SK-N-SH treated with all-trans-retinoic acid at 6 μM for 48 hours (cell line): ENCODE measurements around the gene ENAH.

Source experiments
- ATAC-seq: fragments of 200-7000 bp; cut with Tn5 transposase; 3 replicates; pipeline ENCODE4 v1.9.1; 2020; ENCODE audit warnings: mild to moderate bottlenecking, moderate library complexity
- BACH2 ChIP-seq: fragments of 250-450 bp; sonication (Bioruptor Pico); IDR thresholded peaks from 2 replicates; pipeline ENCODE4 v1.9.0; 2021; ENCODE audit warnings: mild to moderate bottlenecking, borderline replicate concordance
- CSDC2 ChIP-seq: fragments of 250-450 bp; sonication (Bioruptor Pico); IDR thresholded peaks from 2 replicates; pipeline ENCODE4 v1.5.0; 2020; ENCODE audit warnings: mild to moderate bottlenecking, moderate library complexity
- OSR1 ChIP-seq: fragments of 250-450 bp; sonication (Bioruptor Pico); IDR thresholded peaks from 2 replicates; pipeline ENCODE4 v1.8.0; 2022; ENCODE audit warnings: moderate library complexity, mild to moderate bottlenecking, inconsistent platforms
- RARB ChIP-seq: fragments of 250-450 bp; sonication (Bioruptor Pico); IDR thresholded peaks from 2 replicates; pipeline ENCODE4 v1.8.0; 2021; ENCODE audit warnings: mild to moderate bottlenecking, moderate library complexity
- SNAI2 ChIP-seq: fragments of 250-450 bp; sonication (Bioruptor Pico); IDR thresholded peaks from 2 replicates; pipeline ENCODE4 v1.5.0; 2020; ENCODE audit warnings: mild to moderate bottlenecking, moderate library complexity
- TOX ChIP-seq: fragments of 250-450 bp; sonication (Bioruptor Pico); IDR thresholded peaks from 2 replicates; pipeline ENCODE4 v1.8.0; 2021; ENCODE audit warnings: mild to moderate bottlenecking, moderate library complexity, borderline replicate concordance
- ZC3H10 ChIP-seq: fragments of 250-450 bp; sonication (Bioruptor Pico); IDR thresholded peaks from 2 replicates; pipeline ENCODE4 v1.5.1; 2021; ENCODE audit warnings: mild to moderate bottlenecking, moderate library complexity
- ZFP3 ChIP-seq: fragments of 250-450 bp; sonication (Bioruptor Pico); IDR thresholded peaks from 2 replicates; pipeline ENCODE4 v1.5.0; 2020; ENCODE audit warnings: mild to moderate bottlenecking, moderate library complexity
- ZFP30 ChIP-seq: fragments of 450-650 bp; formaldehyde crosslinking; IDR thresholded peaks from 2 replicates; pipeline ENCODE4 v1.5.0; 2022; ENCODE audit warnings: mild to moderate bottlenecking, moderate library complexity
- ZNF565 ChIP-seq: fragments of 450-650 bp; formaldehyde crosslinking; conservative IDR thresholded peaks from 2 replicates; pipeline ENCODE4 v1.5.0; 2020; ENCODE audit warnings: low read depth, mild to moderate bottlenecking, moderate library complexity
- ZNF70 ChIP-seq: fragments of 450-650 bp; formaldehyde crosslinking; IDR thresholded peaks from 2 replicates; pipeline ENCODE4 v1.5.0; 2020; ENCODE audit warnings: mild to moderate bottlenecking, moderate library complexity
- TF ChIP-seq, protein P1 (sequence below): fragments of 250-450 bp; sonication (Bioruptor Pico); IDR thresholded peaks from 2 replicates; pipeline ENCODE4 v1.8.0; 2020; ENCODE audit warnings: mild to moderate bottlenecking, moderate library complexity, borderline replicate concordance
- TF ChIP-seq, protein P2 (sequence below): fragments of 250-450 bp; sonication (Bioruptor Pico); IDR thresholded peaks from 2 replicates; pipeline ENCODE4 v1.5.1; 2021; ENCODE audit warnings: mild to moderate bottlenecking, moderate library complexity
- TF ChIP-seq, protein P3 (sequence below): fragments of 250-450 bp; sonication (Bioruptor Pico); IDR thresholded peaks from 2 replicates; pipeline ENCODE4 v1.5.0; 2020; ENCODE audit warnings: mild to moderate bottlenecking, moderate library complexity
- TF ChIP-seq, protein P4 (sequence below): fragments of 250-450 bp; sonication (Bioruptor Pico); IDR thresholded peaks from 2 replicates; pipeline ENCODE4 v1.5.1; 2020; ENCODE audit warnings: low read depth, mild to moderate bottlenecking, moderate library complexity
- TF ChIP-seq, protein P5 (sequence below): fragments of 250-450 bp; sonication (Bioruptor Pico); IDR thresholded peaks from 2 replicates; pipeline ENCODE4 v1.8.0; 2021; ENCODE audit warnings: low read depth, mild to moderate bottlenecking, moderate library complexity, borderline replicate concordance

The ENAH gene

DNA sequence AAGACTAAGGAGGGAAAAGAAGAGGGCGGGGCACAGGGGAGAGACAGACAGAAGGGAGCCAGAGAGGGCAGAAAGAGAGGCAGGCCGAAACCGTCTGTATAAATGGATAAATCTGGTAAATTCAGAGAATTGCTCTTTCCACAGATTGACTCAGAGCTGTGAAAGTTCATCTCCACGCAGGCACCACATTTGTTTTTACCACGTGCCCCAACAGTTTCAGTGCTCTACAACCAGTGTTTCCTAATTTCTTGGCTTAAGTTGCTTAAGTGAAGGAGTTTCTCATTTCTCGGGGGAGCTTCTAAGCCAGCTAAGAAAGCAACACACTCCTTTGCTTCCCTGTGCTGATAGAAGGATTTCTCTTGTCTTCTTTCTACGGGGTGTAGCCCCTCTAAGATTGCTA, 87.1 kb downstream of the ENAH start:
- ATAC-seq, result no peak

DNA sequence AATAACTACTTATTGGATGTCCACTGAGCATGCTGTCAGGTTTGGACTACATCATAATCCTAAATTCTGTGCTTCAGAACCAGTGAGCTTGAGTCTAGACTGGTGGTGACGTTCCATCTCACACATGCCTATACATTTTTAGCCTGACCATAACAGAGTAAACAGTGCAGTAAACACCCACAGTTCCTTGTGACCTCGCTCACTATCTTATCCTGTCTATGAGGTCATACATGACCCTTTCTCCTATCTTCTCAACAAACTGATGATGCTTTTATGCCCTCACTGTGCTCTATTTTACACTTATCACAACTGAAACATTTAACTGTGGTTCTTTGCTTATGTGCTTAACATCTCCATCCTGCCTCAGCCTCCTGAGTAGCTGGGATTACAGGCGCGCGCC, 91.2 kb downstream of the ENAH start:
- TF ChIP-seq OSR1 (CRISPR knock-in tag) (no peak), ZC3H10 (CRISPR knock-in tag) (no peak), ZNF565 (CRISPR knock-in tag) (no peak), BACH2 (CRISPR knock-in tag) (no peak), RARB (CRISPR knock-in tag) (no peak)
- TF ChIP-seq, protein P1, sequence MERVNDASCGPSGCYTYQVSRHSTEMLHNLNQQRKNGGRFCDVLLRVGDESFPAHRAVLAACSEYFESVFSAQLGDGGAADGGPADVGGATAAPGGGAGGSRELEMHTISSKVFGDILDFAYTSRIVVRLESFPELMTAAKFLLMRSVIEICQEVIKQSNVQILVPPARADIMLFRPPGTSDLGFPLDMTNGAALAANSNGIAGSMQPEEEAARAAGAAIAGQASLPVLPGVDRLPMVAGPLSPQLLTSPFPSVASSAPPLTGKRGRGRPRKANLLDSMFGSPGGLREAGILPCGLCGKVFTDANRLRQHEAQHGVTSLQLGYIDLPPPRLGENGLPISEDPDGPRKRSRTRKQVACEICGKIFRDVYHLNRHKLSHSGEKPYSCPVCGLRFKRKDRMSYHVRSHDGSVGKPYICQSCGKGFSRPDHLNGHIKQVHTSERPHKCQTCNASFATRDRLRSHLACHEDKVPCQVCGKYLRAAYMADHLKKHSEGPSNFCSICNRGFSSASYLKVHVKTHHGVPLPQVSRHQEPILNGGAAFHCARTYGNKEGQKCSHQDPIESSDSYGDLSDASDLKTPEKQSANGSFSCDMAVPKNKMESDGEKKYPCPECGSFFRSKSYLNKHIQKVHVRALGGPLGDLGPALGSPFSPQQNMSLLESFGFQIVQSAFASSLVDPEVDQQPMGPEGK (CRISPR knock-in tag), result no peak
- TF ChIP-seq, protein P2, sequence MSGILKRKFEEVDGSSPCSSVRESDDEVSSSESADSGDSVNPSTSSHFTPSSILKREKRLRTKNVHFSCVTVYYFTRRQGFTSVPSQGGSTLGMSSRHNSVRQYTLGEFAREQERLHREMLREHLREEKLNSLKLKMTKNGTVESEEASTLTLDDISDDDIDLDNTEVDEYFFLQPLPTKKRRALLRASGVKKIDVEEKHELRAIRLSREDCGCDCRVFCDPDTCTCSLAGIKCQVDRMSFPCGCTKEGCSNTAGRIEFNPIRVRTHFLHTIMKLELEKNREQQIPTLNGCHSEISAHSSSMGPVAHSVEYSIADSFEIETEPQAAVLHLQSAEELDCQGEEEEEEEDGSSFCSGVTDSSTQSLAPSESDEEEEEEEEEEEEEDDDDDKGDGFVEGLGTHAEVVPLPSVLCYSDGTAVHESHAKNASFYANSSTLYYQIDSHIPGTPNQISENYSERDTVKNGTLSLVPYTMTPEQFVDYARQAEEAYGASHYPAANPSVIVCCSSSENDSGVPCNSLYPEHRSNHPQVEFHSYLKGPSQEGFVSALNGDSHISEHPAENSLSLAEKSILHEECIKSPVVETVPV, result no peak
- TF ChIP-seq, all 23 proteins: peak for 0
- ATAC-seq, result no peak; the same call in 2 of the 3 replicates

More for the DNA sequence above, 87.1 kb downstream of the ENAH start:
- TF ChIP-seq CSDC2 (CRISPR knock-in tag) (no peak), ZNF565 (CRISPR knock-in tag) (no peak), ZFP3 (no peak), OSR1 (CRISPR knock-in tag) (no peak), ZNF70 (CRISPR knock-in tag) (no peak), ZC3H10 (CRISPR knock-in tag) (no peak), BACH2 (CRISPR knock-in tag) (no peak), ZFP30 (CRISPR knock-in tag) (no peak)
- TF ChIP-seq, protein P3, sequence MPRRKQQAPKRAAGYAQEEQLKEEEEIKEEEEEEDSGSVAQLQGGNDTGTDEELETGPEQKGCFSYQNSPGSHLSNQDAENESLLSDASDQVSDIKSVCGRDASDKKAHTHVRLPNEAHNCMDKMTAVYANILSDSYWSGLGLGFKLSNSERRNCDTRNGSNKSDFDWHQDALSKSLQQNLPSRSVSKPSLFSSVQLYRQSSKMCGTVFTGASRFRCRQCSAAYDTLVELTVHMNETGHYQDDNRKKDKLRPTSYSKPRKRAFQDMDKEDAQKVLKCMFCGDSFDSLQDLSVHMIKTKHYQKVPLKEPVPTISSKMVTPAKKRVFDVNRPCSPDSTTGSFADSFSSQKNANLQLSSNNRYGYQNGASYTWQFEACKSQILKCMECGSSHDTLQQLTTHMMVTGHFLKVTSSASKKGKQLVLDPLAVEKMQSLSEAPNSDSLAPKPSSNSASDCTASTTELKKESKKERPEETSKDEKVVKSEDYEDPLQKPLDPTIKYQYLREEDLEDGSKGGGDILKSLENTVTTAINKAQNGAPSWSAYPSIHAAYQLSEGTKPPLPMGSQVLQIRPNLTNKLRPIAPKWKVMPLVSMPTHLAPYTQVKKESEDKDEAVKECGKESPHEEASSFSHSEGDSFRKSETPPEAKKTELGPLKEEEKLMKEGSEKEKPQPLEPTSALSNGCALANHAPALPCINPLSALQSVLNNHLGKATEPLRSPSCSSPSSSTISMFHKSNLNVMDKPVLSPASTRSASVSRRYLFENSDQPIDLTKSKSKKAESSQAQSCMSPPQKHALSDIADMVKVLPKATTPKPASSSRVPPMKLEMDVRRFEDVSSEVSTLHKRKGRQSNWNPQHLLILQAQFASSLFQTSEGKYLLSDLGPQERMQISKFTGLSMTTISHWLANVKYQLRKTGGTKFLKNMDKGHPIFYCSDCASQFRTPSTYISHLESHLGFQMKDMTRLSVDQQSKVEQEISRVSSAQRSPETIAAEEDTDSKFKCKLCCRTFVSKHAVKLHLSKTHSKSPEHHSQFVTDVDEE, result no peak
- TF ChIP-seq, protein P4, sequence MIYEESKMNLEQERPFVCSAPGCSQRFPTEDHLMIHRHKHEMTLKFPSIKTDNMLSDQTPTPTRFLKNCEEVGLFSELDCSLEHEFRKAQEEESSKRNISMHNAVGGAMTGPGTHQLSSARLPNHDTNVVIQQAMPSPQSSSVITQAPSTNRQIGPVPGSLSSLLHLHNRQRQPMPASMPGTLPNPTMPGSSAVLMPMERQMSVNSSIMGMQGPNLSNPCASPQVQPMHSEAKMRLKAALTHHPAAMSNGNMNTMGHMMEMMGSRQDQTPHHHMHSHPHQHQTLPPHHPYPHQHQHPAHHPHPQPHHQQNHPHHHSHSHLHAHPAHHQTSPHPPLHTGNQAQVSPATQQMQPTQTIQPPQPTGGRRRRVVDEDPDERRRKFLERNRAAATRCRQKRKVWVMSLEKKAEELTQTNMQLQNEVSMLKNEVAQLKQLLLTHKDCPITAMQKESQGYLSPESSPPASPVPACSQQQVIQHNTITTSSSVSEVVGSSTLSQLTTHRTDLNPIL, result no peak
- TF ChIP-seq, protein P5, sequence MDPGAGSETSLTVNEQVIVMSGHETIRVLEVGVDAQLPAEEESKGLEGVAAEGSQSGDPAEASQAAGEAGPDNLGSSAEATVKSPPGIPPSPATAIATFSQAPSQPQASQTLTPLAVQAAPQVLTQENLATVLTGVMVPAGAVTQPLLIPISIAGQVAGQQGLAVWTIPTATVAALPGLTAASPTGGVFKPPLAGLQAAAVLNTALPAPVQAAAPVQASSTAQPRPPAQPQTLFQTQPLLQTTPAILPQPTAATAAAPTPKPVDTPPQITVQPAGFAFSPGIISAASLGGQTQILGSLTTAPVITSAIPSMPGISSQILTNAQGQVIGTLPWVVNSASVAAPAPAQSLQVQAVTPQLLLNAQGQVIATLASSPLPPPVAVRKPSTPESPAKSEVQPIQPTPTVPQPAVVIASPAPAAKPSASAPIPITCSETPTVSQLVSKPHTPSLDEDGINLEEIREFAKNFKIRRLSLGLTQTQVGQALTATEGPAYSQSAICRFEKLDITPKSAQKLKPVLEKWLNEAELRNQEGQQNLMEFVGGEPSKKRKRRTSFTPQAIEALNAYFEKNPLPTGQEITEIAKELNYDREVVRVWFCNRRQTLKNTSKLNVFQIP (CRISPR knock-in tag), result no peak

DNA sequence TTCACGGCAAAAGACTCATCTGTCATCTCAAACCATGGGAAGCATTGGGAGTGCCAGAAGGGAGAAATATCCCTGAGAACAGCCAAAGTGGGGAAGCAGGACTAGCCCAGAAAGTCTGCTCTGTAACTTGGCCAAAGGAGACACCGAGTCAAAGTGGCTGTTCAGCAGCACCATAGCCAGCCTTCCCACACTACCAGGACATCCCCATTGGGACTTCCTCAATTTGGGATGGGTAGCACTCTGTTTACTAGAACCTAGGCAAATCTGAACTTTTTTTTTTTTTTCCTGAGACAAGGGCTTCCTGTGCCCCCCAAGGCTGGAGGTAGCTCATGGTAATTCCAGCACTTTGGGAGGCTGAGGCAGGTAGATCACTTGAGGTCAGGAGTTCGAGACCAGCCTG, 93.0 kb downstream of the ENAH start:
- no peak for TF ChIP-seq BACH2 (CRISPR knock-in tag)
- ATAC-seq, result no peak

DNA sequence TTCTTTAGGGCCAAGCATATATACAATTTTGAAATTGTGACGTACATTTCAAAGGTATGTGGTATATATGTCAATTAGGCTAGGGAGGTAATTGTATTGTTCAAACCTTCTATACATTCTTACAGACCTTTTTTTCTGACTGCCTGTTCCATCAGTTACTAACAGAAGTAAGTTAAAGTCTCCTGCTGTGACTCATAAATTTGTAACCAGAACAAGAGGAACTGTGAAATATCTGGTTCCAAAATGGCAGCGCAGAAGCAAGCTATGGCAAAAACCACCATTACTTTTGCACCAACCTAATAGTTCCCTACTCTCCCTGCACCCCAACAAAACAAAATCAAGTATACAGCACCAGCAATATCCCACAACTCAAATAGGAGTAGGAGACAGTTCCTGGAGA, 93.6 kb downstream of the ENAH start:
- TF ChIP-seq SNAI2 (CRISPR knock-in tag) (no peak), OSR1 (CRISPR knock-in tag) (no peak), TOX (CRISPR knock-in tag) (no peak)
- TF ChIP-seq, protein P4, result no peak
- TF ChIP-seq, protein P2, result no peak
- TF ChIP-seq, protein P3, result no peak
- ATAC-seq, result no peak; the same call in 2 of the 3 replicates
